ENCODE results near the gene CHADL.

GRCh38 chr22:41274856-41275255 is 34.1 kb upstream of the CHADL start:
- TF ChIP-seq CTCF (IDR thresholded peaks at IDR 0.05 in 8 of 11, conservative IDR thresholded peaks at IDR 0.05 in 3 of 11) (no peak), POLR2A (IDR thresholded peaks at IDR 0.05) (no peak), POLR2AphosphoS5 (IDR thresholded peaks at IDR 0.05) (no peak)
